ENCODE data around the gene PARS2.

PARS2 gene

GRCh38 chr1:54764133-54764921 is at the start of gene PARS2:
Gene PARS2 (minus strand): TSS chr1:54764523. CDS start chr1:54759161, 5,362 bp downstream.
- DNase-seq (ENCODE audit: low read depth): peak; percentile 99
- peak within 1 kb of the TSS; percentile 87 for H3K4me3 ChIP-seq (ENCODE audit: control insufficient read depth, low read depth, low read length)
- TF ChIP-seq, protein P1, sequence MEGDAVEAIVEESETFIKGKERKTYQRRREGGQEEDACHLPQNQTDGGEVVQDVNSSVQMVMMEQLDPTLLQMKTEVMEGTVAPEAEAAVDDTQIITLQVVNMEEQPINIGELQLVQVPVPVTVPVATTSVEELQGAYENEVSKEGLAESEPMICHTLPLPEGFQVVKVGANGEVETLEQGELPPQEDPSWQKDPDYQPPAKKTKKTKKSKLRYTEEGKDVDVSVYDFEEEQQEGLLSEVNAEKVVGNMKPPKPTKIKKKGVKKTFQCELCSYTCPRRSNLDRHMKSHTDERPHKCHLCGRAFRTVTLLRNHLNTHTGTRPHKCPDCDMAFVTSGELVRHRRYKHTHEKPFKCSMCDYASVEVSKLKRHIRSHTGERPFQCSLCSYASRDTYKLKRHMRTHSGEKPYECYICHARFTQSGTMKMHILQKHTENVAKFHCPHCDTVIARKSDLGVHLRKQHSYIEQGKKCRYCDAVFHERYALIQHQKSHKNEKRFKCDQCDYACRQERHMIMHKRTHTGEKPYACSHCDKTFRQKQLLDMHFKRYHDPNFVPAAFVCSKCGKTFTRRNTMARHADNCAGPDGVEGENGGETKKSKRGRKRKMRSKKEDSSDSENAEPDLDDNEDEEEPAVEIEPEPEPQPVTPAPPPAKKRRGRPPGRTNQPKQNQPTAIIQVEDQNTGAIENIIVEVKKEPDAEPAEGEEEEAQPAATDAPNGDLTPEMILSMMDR (IDR thresholded peaks at IDR 0.05; ENCODE audit: control insufficient read depth, insufficient read depth, low read depth, low read length, missing control alignments): no peak

- TF ChIP-seq, protein P1 (IDR thresholded peaks at IDR 0.05; ENCODE audit: control insufficient read depth, insufficient read depth, low read depth, low read length, missing control alignments): no peak
- DNase-seq (ENCODE audit: low read depth): no peak
- H3K4me3 ChIP-seq (ENCODE audit: control insufficient read depth, low read depth, low read length): no peak overlapping the region
Measured at GRCh38 chr1:54814126-54814498, 49.8 kb upstream of the PARS2 start.

DNA sequence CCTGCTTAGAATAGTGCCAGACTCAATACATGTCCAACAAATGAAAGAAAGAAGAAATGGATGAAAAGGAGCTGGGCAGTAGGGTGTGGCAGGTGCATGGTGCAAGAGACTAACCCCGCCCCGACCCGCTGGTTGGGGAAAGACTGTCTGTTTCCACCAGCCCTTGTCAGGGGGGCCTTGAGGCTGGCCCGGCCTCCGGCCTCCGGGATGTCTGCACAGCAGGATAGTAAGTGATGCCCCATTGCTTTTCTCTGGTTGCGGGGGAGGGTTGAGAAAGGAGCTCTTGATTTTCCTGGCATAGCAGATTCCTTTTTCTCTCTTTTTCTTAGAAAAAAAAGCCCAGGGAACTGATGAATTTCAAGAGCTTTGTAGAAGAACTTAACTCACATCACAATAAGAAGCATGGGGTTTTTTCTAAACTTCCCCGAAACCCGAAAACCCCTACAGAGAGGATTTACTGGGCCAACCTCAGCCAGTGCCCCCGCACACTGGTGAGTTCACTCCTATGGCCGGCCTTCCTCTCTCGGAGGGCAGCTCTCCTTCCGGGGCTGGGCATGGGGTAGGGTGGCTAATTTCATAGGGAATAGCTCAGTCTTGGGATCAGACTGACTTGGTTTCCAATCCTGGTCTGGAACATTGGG is 49.3 kb upstream of the PARS2 start:
- TF ChIP-seq, protein P1 (IDR thresholded peaks at IDR 0.05; ENCODE audit: control insufficient read depth, insufficient read depth, low read depth, low read length, missing control alignments): no peak
- DNase-seq (ENCODE audit: low read depth): no peak
- H3K4me3 ChIP-seq (ENCODE audit: control insufficient read depth, low read depth, low read length): no peak overlapping the region

- TF ChIP-seq, protein P1 (IDR thresholded peaks at IDR 0.05; ENCODE audit: control insufficient read depth, insufficient read depth, low read depth, low read length, missing control alignments): no peak
- DNase-seq (ENCODE audit: low read depth): no peak
- no peak overlapping the region for H3K4me3 ChIP-seq (ENCODE audit: control insufficient read depth, low read depth, low read length)
Measured at GRCh38 chr1:54812801-54813484, 48.6 kb upstream of the PARS2 start.

DNA sequence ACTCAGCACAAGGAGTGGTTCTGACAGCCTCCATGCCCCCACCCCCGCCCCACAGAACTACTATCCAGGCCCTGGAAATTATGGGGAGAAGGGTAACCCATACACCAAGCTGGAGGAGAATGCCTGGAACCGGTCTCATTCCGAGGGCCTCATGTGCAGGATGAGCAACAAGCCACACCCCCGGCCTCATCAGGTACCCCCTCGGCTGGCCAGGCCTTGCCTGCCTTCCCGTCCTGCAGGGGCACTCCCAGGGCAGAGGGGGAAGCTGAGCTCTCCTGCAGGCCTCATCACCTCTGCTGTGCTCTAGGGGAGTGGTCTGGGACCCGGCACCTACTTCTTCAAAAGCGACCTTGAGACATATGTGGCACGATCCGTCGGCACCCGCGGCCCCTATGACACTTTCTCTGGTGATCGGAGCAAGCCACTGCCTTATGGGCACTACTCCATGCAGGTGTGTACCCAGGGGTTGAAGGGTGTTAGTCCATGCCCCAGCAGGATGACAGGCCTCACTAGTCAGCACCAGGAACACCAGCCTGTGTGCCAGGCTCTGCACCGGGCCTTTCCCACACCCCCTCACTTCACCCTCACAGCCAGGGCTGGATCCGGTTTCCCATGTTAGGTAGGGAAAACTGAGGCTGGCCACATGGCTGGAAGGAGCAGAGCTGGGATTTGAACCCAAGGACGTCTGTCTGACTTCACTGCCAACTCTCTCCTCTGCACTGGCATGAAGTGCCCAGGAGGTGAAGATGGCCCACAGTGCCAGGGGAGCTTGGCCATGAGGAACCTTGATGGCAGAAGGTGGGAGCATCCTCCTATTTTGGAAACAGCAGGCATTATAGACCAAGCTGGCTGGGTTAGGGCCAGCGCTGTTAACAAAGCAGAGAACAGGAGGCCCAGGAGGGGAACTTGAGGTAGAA is 47.7 kb upstream of the PARS2 start:
- H3K4me3 ChIP-seq (ENCODE audit: control insufficient read depth, low read depth, low read length): no peak overlapping the region
- TF ChIP-seq, protein P1 (IDR thresholded peaks at IDR 0.05; ENCODE audit: control insufficient read depth, insufficient read depth, low read depth, low read length, missing control alignments): no peak
- DNase-seq (ENCODE audit: low read depth): no peak

DNA sequence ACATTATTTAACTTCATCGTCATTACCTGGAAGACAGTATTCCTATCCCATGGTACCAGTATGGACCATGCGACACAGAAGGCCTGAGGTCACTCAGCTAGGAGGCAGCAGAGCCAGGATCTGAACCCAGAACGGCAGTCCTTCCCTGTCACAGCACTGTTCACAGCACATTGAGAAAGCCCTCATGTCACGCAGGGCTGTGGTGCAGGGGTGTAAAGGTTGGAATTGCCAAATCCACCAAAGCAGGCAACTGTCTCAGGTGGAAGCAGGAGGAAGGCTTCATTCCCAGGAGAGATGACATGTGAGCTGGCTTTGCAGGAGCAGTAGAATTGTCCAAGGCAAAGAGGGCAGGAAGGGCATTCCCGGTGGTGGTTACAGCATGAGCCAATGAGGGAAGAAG is 46.7 kb upstream of the PARS2 start:
- no peak for DNase-seq (ENCODE audit: low read depth)
- H3K4me3 ChIP-seq (ENCODE audit: control insufficient read depth, low read depth, low read length): no peak overlapping the region
- TF ChIP-seq, protein P1 (IDR thresholded peaks at IDR 0.05; ENCODE audit: control insufficient read depth, insufficient read depth, low read depth, low read length, missing control alignments): no peak
